Right cardiac atrium (tissue), 5 donors: ENCODE results near the gene MAP3K5. TPM values are rescaled to one million over a fixed set of nuclear protein-coding genes. Genes with fewer than 3 reads are reported as not detected.

Experiments used
- ATAC-seq, 2 donors: fragments of 200-7000 bp; cut with Tn5 transposase; one replicate each; pipeline versions ENCODE4 v1.8.0 to v1.9.1; 2020; ENCODE audit warnings: moderate library complexity in 2 of 2, mild to moderate bottlenecking in 1 of 2
- DNase-seq, 3 donors: peaks; one replicate each; pipeline ENCODE4 v3.0.0-alpha.2; 2020
- H3K27ac ChIP-seq: one replicate; pipeline ENCODE4 v1.5.1; 2013; ENCODE audit warnings: mild to moderate bottlenecking, low read length, control low read depth, moderate library complexity
- H3K27me3 ChIP-seq: one replicate; pipeline ENCODE4 v1.6.1; 2013; ENCODE audit not compliant: control insufficient read depth, insufficient read depth
- H3K4me1 ChIP-seq: one replicate; pipeline ENCODE4 v1.6.1; 2013; ENCODE audit warnings: low read length; ENCODE audit not compliant: control insufficient read depth, insufficient read depth
- H3K4me3 ChIP-seq: one replicate; pipeline ENCODE4 v1.5.1; 2013; ENCODE audit warnings: low read length, control low read depth
- H3K9me3 ChIP-seq: one replicate; pipeline ENCODE4 v1.6.1; 2013; ENCODE audit warnings: low read length; ENCODE audit not compliant: control insufficient read depth
- WGBS: extraction: QIAGEN DNeasy Blood & Tissue Kit; methylation state at CpG from one replicate; pipeline ENCODE4 v1.1.7; 2013; 5-methylcytosine and 5-hydroxymethylcytosine counted together
- intact Hi-C, 4 donors: fragments of 100-400 bp; cut with DNase I; formaldehyde crosslinking; loops; one replicate each; pipeline versions ENCODE4 v1.11.0 to v1.14.0; 2022 to 2023
- polyA plus RNA-seq: library from polyadenylated mRNA; stranded (reverse); fragments of 200-250 nt; gene quantifications from one replicate; pipeline ENCODE4 v1.2.3, GENCODE V29; 2013
- total RNA-seq, 4 donors: library from RNA; stranded (reverse); fragmentation: NEBNext Ultra II Directional; extraction: Animal tissue kit (Norgen Biotek cat#: 25700); gene quantifications; one replicate each; pipeline ENCODE4 v1.2.1, GENCODE V29; 2021
- donor health status: healthy with polysubstance abuse.
- donor health status: DM: no; HTN: yes; CAD: no.
- donor health status: DM: no; HTN: no; CAD: no.
- donor health status: DM: no; HTN: yes; CAD: no; lungs with severe emphysema.
- donor health status: DM: yes; HTN: yes; CAD: no.

The MAP3K5 gene
- total and polyA plus RNA-seq, 5 donors = 2.8 to 7.3 (median 4.0) TPM

DNA sequence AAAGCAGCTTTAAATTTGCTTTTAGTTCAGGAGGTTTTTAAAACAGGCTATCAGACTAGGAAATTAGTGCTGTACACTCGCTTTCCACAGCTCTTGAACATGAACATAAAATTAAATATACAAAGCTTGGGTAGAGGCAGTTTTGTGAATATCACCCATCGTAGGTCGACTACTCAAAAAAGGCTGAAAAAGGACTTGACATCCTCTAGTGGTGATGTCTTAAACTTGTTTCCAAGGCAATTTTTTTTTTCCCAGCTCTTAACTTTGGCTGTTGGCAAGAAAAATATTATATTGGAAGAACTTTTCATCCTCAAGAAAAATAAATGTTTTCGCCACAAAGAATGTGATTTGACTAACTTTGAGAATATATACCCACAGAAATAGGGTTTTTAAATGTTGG, 244.9 kb downstream of the MAP3K5 start:
- WGBS = 40% methylated on average over 4 of the region's 4 CpGs
- intact Hi-C loops = no loop called here

DNA sequence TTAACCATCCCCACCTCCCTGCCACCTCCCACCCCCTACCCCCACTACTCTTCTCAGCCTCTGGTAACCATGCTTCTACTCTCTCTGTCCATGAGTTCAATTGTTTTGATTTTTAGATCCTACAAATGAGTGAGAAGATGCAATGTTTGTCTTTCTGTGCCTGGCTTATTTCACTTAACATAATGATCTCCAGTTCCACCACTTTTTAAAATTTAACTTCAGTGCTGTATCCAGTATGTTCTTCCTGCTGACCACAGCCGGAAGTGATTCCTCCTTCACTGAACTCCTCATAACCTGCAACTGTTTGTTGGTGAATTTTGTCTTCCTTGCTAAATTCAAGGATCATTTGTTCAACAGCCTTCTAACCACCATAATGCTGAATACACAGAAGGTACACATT, 245.9 kb downstream of the MAP3K5 start:
- Histone ChIP-seq H3K4me1 (peaks cover 2% of the 10 kb centered on the region), H3K9me3 (no peaks in the 10 kb centered on the region), H3K4me3 (no peak overlapping the region), H3K27me3 (no peaks in the 10 kb centered on the region), H3K27ac (no peak overlapping the region)
- intact Hi-C loops = no loop called here
- DNase-seq = no peak
- ATAC-seq = no peak
- 83% methylated on average over 1 of the region's 1 CpG for WGBS

More for the DNA sequence above, 244.9 kb downstream of the MAP3K5 start:
- H3K27ac ChIP-seq = no peak overlapping the region
- ATAC-seq (no peak), DNase-seq (no peak)
- H3K4me1 ChIP-seq = peaks cover 2% of the 10 kb centered on the region
- no peak overlapping the region for H3K4me3 ChIP-seq
- no peaks in the 10 kb centered on the region for H3K27me3 ChIP-seq
- H3K9me3 ChIP-seq = no peaks in the 10 kb centered on the region

DNA sequence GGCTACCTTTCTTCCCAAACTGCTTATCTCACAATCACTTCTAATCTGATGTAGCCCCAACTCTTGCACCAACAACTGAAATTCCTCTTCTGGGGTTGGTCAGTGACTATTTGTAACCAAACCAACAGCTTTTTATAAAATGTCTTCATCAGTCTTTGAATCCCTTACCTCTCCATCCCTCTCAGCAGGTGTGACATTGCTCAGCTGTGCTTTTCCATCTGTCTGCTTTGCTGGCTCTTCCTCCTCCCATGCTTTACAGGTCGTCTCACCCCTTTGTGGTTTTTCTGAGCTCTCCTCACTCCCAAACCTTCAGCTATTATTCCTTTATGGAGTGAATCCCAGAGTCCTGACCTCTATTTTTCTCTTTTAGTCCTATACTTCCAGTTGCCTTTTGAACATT, 248.0 kb downstream of the MAP3K5 start:
- no peak overlapping the region for H3K4me3 ChIP-seq
- ATAC-seq (no peak), DNase-seq (no peak)
- H3K9me3 ChIP-seq = no peaks in the 10 kb centered on the region
- H3K4me1 ChIP-seq = no peaks in the 10 kb centered on the region
- intact Hi-C loops = no loop called here
- no peak overlapping the region for H3K27ac ChIP-seq
- 31% methylated on average over 1 of the region's 1 CpG for whole genome bisulfite sequencing
- no peaks in the 10 kb centered on the region for H3K27me3 ChIP-seq

DNA sequence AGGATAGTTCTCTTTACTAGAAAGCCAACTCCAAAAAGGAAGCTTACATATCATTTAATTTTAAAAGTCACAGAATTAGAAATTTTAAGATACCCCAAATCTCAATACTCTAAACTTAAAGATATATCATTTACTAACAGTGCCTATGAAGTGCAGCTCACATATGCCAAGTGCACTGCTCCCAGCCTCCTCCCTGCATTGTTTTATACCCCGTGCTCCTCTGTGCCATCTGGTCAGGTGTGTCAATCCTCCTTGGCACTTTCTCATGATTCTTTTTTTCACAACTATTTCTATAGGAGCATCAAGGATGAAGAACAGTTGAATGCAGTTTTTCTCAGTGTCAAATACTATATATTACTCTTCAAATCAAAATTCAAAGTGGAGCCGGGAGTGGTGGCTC, 250.9 kb downstream of the MAP3K5 start:
- ATAC-seq = no peak
- 91% methylated on average over 2 of the region's 2 CpGs for WGBS
- H3K9me3 ChIP-seq = no peaks in the 10 kb centered on the region
- H3K27ac ChIP-seq = no peak overlapping the region
- no peak overlapping the region for H3K4me3 ChIP-seq
- H3K27me3 ChIP-seq = no peaks in the 10 kb centered on the region
- H3K4me1 ChIP-seq = no peaks in the 10 kb centered on the region
- no peak for DNase-seq
- intact Hi-C loops = no loop called here

DNA sequence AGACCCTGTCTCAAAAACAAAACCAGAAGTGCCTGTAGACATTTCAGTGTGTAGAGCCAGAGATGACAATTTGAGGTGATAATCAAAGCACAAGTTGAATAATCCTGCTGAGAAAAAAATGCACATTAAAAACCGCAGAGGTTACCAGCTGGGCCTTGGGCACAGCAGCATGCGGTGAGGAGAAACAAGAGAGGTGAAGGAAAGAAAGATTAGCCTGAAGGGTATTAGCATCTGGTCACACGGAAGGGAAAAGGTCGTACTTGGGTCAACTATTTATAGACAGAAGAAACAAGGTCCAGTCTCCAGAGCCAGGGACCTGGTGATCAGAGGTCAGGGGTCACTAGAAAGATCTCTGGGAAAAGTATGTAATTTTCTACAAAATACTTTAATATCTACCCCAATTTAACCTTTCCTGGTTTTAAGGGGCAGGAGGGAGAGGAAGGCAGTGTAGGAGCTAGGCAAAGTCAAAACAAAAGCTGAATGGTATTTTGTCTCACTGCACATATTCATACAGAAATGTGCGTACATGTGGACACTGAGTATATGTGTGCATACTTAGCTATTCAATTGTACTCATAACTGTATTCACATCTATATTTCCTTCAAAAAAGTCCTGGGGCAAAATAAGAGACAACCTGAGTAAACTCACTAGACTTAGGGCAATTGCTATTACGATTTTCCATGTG, 252.2 kb downstream of the MAP3K5 start:
- WGBS = 66% methylated on average over 6 of the region's 6 CpGs
- ATAC-seq = no peak
- intact Hi-C loops = no loop called here

DNA sequence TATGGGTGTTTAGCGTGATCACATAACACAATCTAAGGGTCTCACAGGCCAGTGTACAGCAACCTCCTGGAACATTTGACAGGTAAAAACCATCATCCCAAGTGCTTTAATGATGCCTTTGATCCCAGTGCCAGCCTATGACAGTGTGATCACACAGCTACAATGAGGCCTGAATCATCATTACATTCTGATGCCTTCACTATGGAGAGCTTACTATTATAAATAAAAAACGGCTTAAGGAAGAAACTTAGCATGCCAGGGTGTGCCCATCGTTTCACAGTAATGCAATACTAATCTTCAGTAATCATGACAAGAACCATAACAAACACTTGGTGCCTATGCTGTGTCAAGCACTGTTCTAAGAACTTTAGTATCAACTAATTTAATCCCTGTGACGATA, 253.4 kb downstream of the MAP3K5 start:
- intact Hi-C loops = no loop called here

More for the DNA sequence above, 252.2 kb downstream of the MAP3K5 start:
- H3K27me3 ChIP-seq = no peaks in the 10 kb centered on the region
- H3K4me3 ChIP-seq = no peak overlapping the region
- no peaks in the 10 kb centered on the region for H3K9me3 ChIP-seq
- no peak for DNase-seq
- H3K4me1 ChIP-seq = no peaks in the 10 kb centered on the region
- no peak overlapping the region for H3K27ac ChIP-seq

DNA sequence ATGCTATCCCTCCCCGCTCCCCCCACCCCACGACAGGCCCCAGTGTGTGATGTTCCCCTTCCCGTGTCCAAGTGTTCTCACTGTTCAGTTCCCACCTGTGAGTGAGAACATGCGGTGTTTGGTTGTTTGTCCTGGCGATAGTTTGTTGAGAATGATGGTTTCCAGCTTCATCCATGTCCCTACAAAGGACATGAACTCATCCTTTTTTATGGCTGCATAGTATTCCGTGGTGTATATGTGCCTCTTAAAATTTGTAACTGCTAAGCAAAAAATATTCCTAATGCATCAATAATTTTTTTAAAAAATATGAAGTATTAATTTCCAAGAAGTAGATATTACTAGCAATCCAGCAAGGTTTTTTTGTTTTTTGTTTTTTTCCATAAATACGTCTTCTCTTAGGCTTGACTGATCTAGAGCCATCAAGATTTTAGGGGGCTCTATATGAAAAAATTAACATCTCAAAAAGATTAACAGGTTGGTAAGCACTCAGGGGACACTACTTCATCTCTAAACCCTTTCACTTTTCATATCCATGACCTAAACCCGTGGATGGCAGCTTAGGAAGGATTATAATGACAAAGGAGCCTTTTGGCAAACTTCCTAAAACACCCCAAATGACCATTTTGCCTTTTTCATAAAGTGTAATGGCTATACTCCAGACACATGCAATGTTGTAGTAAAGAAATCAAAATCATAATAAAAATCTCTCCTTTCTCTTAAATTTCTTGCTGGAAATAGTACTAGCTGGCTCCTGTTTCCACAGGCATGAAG, 256.2 kb downstream of the MAP3K5 start:
- DNase-seq (no peak), ATAC-seq (no peak)
- WGBS = 91% methylated on average over 8 of the region's 8 CpGs
- Histone ChIP-seq H3K9me3 (no peaks in the 10 kb centered on the region), H3K4me1 (no peaks in the 10 kb centered on the region), H3K4me3 (no peak overlapping the region), H3K27ac (no peak overlapping the region), H3K27me3 (no peaks in the 10 kb centered on the region)
- intact Hi-C loops = no loop called here

More for the DNA sequence above, 253.4 kb downstream of the MAP3K5 start:
- no peak overlapping the region for H3K4me3 ChIP-seq
- no peaks in the 10 kb centered on the region for H3K4me1 ChIP-seq
- H3K27ac ChIP-seq = no peak overlapping the region
- H3K9me3 ChIP-seq = no peaks in the 10 kb centered on the region
- H3K27me3 ChIP-seq = no peaks in the 10 kb centered on the region
- 81% methylated on average over 4 of the region's 4 CpGs for WGBS
- ATAC-seq = no peak
- no peak for DNase-seq

DNA sequence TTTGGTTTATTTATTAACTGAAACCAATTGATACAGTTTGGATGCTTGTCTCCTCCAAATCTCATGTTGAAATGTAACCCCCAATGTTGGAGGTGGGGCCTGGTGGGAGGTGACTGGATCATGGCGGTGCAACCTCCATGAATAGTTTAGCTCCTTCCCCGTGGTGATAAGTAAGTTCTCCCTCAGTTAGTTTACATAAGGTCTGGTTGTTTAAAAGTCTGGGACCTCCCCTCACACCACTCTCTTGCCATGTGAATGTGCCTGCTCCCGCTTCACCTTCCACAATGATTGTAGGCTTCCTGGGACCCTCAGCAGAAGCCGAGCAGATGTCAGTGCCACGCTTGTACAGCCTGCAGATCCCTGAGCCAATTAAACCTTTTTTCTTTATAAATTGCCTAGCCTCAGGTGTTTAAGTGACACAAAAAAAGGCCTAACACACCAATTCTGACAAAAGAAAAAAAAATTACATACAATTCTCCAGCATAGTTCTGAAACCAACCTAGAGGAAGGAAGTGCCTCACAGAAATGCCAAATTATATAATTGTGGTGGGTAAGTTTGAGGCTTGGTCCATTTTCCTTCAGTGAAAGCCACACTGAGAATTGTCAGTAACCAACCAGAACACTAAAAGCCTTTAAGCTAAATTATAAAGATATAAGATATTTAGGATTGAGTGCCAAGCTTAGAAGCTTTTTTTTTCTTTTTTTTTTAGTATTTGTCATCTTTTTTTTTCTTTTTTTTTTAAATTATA, 257.1 kb downstream of the MAP3K5 start:
- no peaks in the 10 kb centered on the region for H3K4me1 ChIP-seq
- intact Hi-C loops = no loop called here

DNA sequence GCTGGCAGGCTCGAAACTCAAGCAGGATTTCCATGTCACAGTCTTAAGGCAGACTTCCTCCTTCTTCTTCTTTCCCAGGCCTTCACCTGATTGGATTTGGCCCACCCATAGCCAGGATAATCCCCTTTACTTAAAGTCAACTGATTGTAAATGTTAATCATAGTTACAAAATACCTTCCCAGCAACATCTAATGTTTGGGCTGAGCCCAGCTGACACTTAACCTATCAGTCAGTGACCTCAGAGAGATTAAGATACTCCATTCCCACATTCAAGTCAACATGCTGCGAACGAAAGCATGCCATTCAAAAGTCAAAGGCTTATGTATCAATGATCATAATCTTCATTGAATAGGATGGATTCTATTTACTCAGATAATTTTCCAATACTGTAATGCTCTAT, 258.0 kb downstream of the MAP3K5 start:
- H3K4me1 ChIP-seq = no peaks in the 10 kb centered on the region
- H3K4me3 ChIP-seq = no peak overlapping the region
- H3K9me3 ChIP-seq = no peaks in the 10 kb centered on the region
- no peak for DNase-seq
- H3K27me3 ChIP-seq = peaks cover 3% of the 10 kb centered on the region
- intact Hi-C loops = no loop called here
- no peak for ATAC-seq
- 81% methylated on average over 3 of the region's 3 CpGs for WGBS
- H3K27ac ChIP-seq = no peak overlapping the region

More for the DNA sequence above, 257.1 kb downstream of the MAP3K5 start:
- Histone ChIP-seq H3K4me3 (no peak overlapping the region), H3K27ac (no peak overlapping the region), H3K9me3 (no peaks in the 10 kb centered on the region), H3K27me3 (peaks cover 3% of the 10 kb centered on the region)
- ATAC-seq (no peak), DNase-seq (no peak)
- WGBS = 54% methylated on average over 5 of the region's 5 CpGs

DNA sequence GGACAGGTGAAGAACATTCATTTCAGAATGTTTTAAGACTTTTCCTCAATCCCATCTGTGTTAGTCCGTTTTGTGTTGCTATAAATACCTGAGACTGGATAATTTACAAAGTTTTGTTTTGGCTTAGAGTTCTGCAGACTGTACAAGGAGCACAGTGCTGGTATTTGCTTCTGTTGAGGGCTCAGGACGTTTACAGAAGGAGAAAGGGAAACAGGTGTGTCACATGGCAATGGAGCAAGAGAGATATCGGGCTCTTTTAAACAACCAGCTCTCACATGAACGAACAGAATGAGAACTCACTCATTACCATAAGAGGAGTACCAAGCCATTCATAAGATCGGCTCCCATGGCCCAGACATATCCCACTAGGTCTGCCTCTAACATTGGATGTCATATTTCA, 258.8 kb downstream of the MAP3K5 start:
- WGBS = 67% methylated on average over 5 of the region's 5 CpGs
- intact Hi-C loops = no loop called here
- ATAC-seq = no peak

DNA sequence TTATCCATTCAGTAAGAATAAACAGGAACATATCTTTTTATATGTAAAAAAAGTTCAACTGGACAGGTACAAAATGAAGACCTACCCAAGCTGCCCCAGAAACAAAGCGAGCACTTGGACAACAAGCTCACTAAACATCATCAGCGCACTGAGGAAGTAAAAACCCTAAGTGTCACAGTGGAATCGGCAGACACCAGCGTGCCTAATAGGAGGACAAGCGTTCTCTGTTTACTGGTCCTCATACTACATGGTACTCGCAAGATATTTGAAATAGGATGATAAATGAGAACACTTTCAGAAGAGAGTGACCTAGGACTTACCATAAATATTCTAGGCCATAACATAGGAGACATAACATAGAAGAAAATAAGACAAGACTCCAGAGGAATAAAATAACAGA, 260.2 kb downstream of the MAP3K5 start:
- Histone ChIP-seq H3K27ac (no peak overlapping the region), H3K27me3 (peaks cover 3% of the 10 kb centered on the region), H3K4me3 (no peak overlapping the region), H3K9me3 (no peaks in the 10 kb centered on the region), H3K4me1 (no peaks in the 10 kb centered on the region)
- WGBS = 87% methylated on average over 6 of the region's 6 CpGs
- intact Hi-C loops = no loop called here
- DNase-seq (no peak), ATAC-seq (no peak)

More for the DNA sequence above, 258.8 kb downstream of the MAP3K5 start:
- H3K9me3 ChIP-seq = no peaks in the 10 kb centered on the region
- H3K27ac ChIP-seq = no peak overlapping the region
- peaks cover 3% of the 10 kb centered on the region for H3K27me3 ChIP-seq
- no peak for DNase-seq
- no peak overlapping the region for H3K4me3 ChIP-seq
- no peaks in the 10 kb centered on the region for H3K4me1 ChIP-seq
